DOHH2 (cell line): Measurements from ENCODE around the gene INPP5B.

ENCODE experiments used
- CTCF ChIP-seq: fragments of 200-600 bp; sonication (generic); IDR thresholded peaks from one replicate; pipeline ENCODE4 v1.5.1; 2014; ENCODE audit warnings: antibody characterized with exemption, mild to moderate bottlenecking, low read depth, low read length; ENCODE audit not compliant: poor library complexity, severe bottlenecking
- EZH2phosphoT487 ChIP-seq: fragments of 200-600 bp; sonication (generic); IDR thresholded peaks from 2 replicates; pipeline ENCODE4 v1.6.1; 2017; ENCODE audit warnings: borderline replicate concordance, mild to moderate bottlenecking, antibody characterized with exemption, low read length, moderate library complexity, mixed read lengths

GRCh38 chr1:37951783-37952624, 5.2 kb upstream of the INPP5B start:
- no peak for TF ChIP-seq CTCF
- TF ChIP-seq EZH2phosphoT487, result no peak
